ENCODE measurements around the gene TFF2. TPM values are rescaled to one million over a fixed set of nuclear protein-coding genes. Genes with fewer than 3 reads are reported as not detected.

The TFF2 gene
- total RNA-seq, 2 experiments from 2014 or later: not detected

DNA sequence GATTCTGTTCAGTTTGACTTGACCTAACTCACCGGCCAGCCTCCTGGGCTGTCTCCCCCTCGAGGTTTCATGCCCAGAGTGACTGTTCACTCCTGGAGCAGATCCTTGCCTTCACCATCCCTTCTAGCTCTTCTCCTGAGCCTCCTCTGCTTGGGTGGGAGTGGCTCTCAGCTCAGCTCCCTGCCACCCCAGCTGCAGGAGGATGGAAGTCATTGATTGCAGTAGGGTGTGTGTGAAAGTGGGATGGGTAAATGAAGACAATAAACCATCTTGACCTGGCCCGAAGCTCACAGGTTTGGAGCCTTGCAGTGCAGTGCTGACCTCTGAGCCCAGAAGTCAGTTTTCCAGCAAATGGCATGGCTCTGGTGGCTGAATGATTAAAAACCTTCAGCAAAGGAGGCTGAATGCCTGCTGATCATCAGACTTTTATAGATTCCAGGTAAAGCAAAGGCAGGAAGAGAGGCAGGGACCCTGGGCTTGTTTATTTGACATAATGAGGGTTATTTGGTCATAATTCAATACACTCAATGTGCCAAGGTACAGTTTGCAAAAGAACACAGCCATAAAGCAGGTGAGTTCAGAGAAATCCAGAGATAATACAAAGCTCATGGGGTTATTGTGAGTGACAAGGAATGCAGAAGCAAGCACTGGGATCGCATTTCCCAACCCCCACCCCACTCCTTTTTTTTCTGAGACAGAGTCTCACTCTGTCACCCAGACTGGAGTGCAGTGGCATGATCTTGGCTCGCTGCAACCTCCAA lies 18.1 kb downstream of the TFF2 start:
- Mint-ChIP-seq H3K4me1 (peaks cover 4% of the 10 kb centered on the region), H3K27me3 (peaks cover 40% of the 10 kb centered on the region), H3K9me3 (ENCODE audit: low read depth) (peaks cover 7% of the 10 kb centered on the region), H3K36me3 (peaks cover 10% of the 10 kb centered on the region), H3K27ac (no peak overlapping the region), H3K4me3 (no peak overlapping the region)
- ATAC-seq: no peak
- DNase-seq: peak; percentile 25
- CTCF ChIA-PET: no interaction called here

DNA sequence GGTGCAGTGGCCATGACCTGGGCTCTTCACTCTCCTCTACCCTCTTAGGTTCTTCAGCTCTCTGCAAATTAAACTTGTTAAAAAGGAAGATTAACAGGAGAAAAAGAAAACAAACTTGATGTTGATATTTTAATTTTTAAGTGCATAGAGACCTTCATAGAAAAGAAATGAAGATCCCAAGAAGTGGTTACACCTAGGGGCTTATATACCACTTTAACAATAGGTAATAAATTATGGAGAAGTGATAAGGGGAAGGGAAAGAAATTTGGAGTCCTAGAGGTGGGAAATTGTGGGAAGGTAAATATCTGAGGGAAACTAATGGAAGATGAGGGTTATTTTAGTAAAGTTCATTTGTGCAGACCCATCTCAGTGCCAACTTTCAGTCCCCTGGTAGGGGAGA lies 19.1 kb downstream of the TFF2 start:
- no peak for ATAC-seq
- Mint-ChIP-seq H3K27ac (no peak overlapping the region), H3K4me1 (peaks cover 1% of the 10 kb centered on the region), H3K9me3 (ENCODE audit: low read depth) (peaks cover 7% of the 10 kb centered on the region), H3K27me3 (peaks cover 39% of the 10 kb centered on the region), H3K36me3 (peaks cover 10% of the 10 kb centered on the region), H3K4me3 (no peak overlapping the region)
- no peak for DNase-seq
- CTCF ChIA-PET: no interaction called here

DNA sequence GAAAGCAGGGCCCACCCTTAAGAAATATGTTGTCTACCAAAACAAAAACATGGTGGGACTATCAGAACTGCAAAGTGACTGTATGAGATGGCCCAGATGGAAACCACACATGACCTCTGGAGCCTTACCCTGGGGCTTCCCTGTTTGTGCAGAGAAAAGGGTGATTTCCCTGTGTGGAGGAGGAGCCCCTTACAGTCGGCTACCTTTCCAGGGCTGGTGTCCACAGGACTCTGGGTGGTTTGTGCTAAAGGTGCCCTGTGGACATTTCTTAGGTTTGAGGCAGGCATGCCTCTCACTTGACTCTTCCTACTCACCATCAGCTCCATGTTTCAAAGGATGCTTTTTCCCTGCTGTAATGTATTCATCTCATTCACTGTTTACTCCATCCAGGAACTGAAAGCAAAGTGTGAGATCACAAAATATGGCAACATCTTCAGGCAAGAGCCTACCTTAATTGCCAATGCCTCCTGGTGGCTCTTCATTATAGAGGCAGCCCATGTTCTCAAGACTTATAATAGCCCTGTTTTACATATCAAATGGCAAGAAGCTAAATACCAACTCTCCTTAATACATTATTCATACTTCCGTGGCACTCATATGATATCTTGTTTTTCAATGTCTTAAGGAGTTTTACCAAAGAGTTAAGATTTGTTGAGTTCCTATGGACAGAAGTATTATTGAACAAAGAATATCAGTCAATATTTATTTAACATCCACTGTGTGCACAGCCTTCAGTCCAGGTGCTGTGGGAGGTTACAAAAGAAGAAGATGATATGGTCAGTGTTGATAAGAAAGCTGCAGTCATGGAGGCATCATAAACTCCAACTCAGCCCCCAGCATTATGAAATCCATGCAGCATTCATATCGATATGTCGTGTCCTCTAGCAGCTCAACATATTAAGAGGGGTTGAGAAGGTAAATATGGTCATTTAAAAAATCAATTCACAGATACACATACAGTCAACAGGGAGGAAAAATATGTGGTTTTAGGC lies 20.1 kb downstream of the TFF2 start:
- peaks cover 7% of the 10 kb centered on the region for H3K9me3 Mint-ChIP-seq (ENCODE audit: low read depth)
- CTCF ChIA-PET: no interaction called here
- H3K36me3 Mint-ChIP-seq: peaks cover 10% of the 10 kb centered on the region
- H3K27me3 Mint-ChIP-seq: peaks cover 36% of the 10 kb centered on the region
- H3K27ac Mint-ChIP-seq: no peak overlapping the region
- DNase-seq (peak; percentile 26), ATAC-seq (no peak)
- H3K4me3 Mint-ChIP-seq: no peak overlapping the region
- H3K4me1 Mint-ChIP-seq: peaks cover 1% of the 10 kb centered on the region

DNA sequence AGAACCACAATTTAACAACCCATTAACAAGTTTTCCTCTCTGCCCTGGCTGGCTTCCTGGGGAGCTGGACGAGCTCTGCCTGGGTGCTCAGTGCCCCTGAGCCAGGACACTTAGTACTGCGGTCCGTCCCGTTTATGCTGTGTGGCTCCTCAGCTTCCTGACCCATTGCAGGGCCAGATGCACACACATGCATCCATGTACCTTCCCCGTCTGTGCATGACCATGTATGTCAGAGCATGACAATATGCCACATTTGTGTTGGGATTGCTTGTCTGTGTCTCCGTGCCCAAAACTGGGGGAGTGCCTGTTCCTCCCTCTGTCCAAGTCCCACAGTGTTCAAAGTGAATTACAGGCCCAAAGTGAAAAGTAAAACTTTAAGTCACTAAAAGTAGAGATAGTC lies 25.9 kb downstream of the TFF2 start:
- Mint-ChIP-seq H3K27me3 (peaks cover 32% of the 10 kb centered on the region), H3K36me3 (no peaks in the 10 kb centered on the region), H3K4me3 (no peak overlapping the region), H3K27ac (no peak overlapping the region), H3K9me3 (ENCODE audit: low read depth) (no peaks in the 10 kb centered on the region), H3K4me1 (peaks cover 3% of the 10 kb centered on the region)
- ATAC-seq: no peak
- CTCF ChIA-PET: interaction anchor here (1.0 kb wide), 1 partner anchor 57 kb away, joined by 3 read pairs; no protein-coding TSS in a partner anchor
- DNase-seq: no peak

DNA sequence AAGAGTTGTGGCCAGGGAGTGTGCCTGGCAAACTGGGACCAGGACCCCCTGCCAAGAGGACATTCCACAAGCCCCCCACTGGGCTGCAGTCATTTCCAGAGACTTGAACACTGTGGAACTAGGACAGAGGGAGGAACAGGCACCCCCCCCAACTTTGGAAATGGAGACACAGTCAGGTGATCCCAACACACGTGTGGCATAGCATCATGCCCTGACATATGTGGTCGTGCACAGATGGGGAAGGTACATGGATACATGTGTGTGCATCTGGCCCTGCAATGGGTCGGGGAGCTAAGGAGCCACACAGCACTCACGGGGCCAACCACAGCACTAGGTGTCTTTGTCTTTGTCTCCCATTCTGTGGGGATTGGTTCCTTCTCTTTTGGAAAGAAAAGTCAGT lies 28.9 kb downstream of the TFF2 start:
- DNase-seq: peak; percentile 38
- no peak overlapping the region for H3K4me3 Mint-ChIP-seq
- no peaks in the 10 kb centered on the region for H3K36me3 Mint-ChIP-seq
- no peak for ATAC-seq
- no peak overlapping the region for H3K27ac Mint-ChIP-seq
- CTCF ChIA-PET: interaction anchor here (1.5 to 1.6 kb wide), 2 partner anchors 12 to 63 kb away, joined by 3 to 5 read pairs; no protein-coding TSS in a partner anchor
- no peaks in the 10 kb centered on the region for H3K9me3 Mint-ChIP-seq (ENCODE audit: low read depth)
- H3K27me3 Mint-ChIP-seq: peaks cover 30% of the 10 kb centered on the region
- peaks cover 14% of the 10 kb centered on the region for H3K4me1 Mint-ChIP-seq

DNA sequence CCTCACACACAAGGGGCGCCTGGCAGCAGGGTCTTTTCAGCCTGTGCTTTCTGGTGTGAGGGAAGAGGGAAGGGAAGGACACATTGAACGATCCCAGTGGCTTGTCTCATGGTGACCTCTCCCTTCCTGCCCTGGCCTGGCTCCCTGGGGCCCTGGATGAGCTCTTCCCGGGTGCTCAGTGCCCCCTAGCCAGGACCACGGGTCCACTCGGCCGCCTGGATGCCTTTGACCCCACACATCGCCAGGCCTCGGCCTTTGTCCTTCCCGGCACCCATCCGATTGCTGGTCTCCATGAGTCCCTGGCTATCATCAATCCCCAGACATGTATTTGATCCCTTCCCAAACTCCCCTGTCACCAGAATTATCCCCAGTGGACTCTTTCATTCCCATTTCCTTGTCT lies 29.6 kb downstream of the TFF2 start:
- ATAC-seq (no peak), DNase-seq (peak; percentile 25)
- Mint-ChIP-seq H3K9me3 (ENCODE audit: low read depth) (no peaks in the 10 kb centered on the region), H3K27ac (no peak overlapping the region), H3K4me3 (no peak overlapping the region), H3K4me1 (peaks cover 14% of the 10 kb centered on the region), H3K27me3 (peaks cover 27% of the 10 kb centered on the region), H3K36me3 (no peaks in the 10 kb centered on the region)
- CTCF ChIA-PET: interaction anchor here (1.6 to 3.4 kb wide), 2 partner anchors 11 to 63 kb away, joined by 3 to 21 read pairs; no protein-coding TSS in a partner anchor

DNA sequence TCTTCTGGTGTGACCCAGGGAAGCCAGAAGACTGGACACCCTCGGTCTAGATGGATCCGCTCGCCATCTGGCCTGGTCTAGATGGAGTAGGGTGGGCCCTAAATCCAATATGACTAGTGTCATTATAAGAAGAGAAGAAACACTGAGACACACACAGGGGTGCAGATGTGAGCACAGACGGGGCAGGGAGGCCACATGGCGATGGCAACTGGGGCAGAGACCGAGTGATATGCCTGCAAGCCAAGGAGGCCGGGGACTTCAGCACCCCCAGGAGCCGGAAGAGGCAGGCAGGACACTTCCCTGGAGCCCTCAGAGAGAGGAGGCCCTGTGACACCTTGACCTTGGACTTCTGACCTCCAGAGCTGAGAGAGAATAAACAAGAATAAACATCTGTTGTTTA lies 30.0 kb downstream of the TFF2 start:
- CTCF ChIA-PET: interaction anchor here (1.6 to 3.4 kb wide), 2 partner anchors 10 to 62 kb away, joined by 3 to 21 read pairs; no protein-coding TSS in a partner anchor
- no peak overlapping the region for H3K4me3 Mint-ChIP-seq

DNA sequence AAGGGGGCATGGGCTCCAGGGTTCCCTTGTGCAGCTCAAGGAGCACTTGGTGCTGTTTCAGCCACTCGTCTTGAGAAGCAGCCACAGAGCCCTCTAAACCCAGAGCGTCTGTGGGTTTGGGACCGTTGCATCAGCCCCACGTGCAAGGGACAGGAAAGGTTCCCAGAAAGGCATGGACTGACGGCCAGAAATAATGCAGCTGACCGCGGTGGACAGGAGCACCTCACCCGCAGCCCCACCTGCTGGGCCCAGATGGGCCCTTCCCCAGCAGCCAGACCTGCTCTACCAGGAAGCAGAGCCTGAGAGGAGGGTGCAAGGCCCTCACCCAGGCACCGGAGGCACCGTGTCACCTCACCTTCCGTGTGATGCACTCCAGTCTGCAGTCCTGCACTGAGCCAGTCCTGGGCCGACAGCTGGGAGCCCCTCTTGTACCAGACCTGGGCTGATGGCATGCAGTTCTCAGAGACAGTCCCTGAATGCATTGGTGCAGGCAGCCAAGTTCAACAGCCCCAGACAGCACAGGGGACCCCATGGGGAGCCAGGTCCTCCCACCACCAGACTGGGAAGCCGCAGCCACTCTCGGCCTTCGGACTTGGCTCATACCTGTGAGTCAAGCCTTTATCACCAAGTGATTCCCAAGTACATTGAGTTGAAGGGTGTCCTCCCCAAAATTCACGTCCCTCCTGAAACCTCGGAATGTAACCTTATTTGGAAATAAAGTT lies 30.8 kb downstream of the TFF2 start:
- Mint-ChIP-seq H3K4me1 (peaks cover 14% of the 10 kb centered on the region), H3K27ac (no peak overlapping the region), H3K4me3 (no peak overlapping the region), H3K9me3 (ENCODE audit: low read depth) (no peaks in the 10 kb centered on the region), H3K27me3 (peaks cover 22% of the 10 kb centered on the region), H3K36me3 (no peaks in the 10 kb centered on the region)
- DNase-seq (peak; percentile 40), ATAC-seq (peak; percentile 27)
- CTCF ChIA-PET: interaction anchor here (0.5 to 3.4 kb wide), 5 partner anchors 10 to 208 kb away, joined by 3 to 21 read pairs (median 3); no protein-coding TSS in a partner anchor

More for the DNA sequence above, 30.0 kb downstream of the TFF2 start:
- peaks cover 14% of the 10 kb centered on the region for H3K4me1 Mint-ChIP-seq
- no peaks in the 10 kb centered on the region for H3K9me3 Mint-ChIP-seq (ENCODE audit: low read depth)
- H3K27ac Mint-ChIP-seq: no peak overlapping the region
- peak; percentile 26 for DNase-seq
- H3K36me3 Mint-ChIP-seq: no peaks in the 10 kb centered on the region
- ATAC-seq: no peak
- peaks cover 27% of the 10 kb centered on the region for H3K27me3 Mint-ChIP-seq

DNA sequence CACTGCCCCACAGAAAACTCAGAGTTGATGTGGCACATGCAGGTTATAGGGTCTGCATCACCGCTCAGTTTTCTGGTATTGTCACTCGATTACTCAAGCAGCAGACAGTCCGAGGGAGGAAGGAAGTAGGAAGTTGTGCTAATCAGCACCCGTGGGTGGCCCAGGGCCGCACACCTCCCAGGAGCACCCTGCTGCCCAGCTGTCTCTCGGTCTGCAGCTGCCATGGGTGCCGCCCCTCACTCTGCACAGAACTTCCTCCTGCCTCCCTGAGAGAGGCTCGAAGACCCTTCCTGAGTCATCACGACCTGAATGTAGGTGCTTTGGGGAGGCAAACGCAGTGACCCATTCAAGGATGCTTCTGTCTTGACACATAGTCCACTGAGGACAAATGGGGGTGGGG lies 31.4 kb downstream of the TFF2 start:
- no peak for DNase-seq
- Mint-ChIP-seq H3K4me3 (no peak overlapping the region), H3K4me1 (peaks cover 14% of the 10 kb centered on the region), H3K27ac (peak overlapping the region; percentile 48), H3K27me3 (peaks cover 18% of the 10 kb centered on the region), H3K9me3 (ENCODE audit: low read depth) (no peaks in the 10 kb centered on the region), H3K36me3 (no peaks in the 10 kb centered on the region)
- peak; percentile 68 for ATAC-seq
- CTCF ChIA-PET: interaction anchor here (1.2 to 3.4 kb wide), 3 partner anchors 9 to 62 kb away, joined by 3 to 21 read pairs (median 5); no protein-coding TSS in a partner anchor

DNA sequence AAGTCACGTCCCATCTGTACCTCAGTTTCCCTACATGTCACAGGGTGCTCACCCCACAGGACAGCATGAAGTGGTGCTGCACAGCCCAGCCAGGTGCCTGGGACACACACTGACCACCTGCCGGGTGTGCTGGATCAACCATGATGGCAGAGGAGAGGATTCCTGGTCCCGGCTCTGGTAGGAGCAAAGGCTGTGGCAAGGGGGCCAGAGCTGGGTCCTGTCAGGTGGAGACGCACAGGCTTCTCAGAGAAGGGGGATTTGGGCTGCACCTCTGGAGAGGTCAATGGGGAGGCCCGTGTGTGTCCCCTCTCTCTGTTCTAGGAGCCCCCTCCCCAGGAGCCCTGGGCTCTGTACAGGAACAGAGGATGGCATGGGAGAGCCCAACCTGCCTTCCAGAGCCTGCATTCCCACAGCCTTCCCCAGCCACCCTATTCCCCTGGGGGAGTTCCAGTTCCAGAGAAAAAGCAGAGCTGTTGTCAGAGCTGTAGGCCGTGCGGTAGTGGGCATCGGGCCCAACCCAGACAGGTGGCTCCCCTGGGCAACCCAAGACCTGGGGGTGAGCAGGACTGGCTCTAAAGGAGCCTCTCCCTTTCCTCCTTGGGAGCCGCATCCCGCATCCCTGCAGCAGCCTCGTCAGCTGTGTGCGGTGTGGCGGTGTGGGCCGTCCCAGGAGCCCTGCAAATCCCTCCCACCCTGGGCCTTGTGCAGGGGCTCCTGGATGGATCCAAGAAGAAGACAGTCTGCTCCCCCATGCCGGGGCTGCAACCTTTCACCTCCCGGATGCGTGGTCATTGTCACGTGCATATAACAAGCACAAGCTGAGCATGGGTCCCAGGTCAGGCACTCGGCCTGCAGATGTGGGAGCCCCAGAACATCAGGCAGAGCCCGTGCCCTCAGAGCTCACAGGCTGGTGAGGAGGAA lies 32.7 kb downstream of the TFF2 start:
- H3K4me3 Mint-ChIP-seq: no peak overlapping the region
- no peaks in the 10 kb centered on the region for H3K9me3 Mint-ChIP-seq (ENCODE audit: low read depth)
- ATAC-seq (no peak), DNase-seq (peak; percentile 36)
- CTCF ChIA-PET: interaction anchor here (0.5 to 3.4 kb wide), 3 partner anchors 8 to 43 kb away, joined by 3 to 21 read pairs (median 3); no protein-coding TSS in a partner anchor
- H3K27ac Mint-ChIP-seq: no peak overlapping the region
- H3K36me3 Mint-ChIP-seq: no peaks in the 10 kb centered on the region
- peaks cover 7% of the 10 kb centered on the region for H3K27me3 Mint-ChIP-seq
- H3K4me1 Mint-ChIP-seq: peaks cover 20% of the 10 kb centered on the region

DNA sequence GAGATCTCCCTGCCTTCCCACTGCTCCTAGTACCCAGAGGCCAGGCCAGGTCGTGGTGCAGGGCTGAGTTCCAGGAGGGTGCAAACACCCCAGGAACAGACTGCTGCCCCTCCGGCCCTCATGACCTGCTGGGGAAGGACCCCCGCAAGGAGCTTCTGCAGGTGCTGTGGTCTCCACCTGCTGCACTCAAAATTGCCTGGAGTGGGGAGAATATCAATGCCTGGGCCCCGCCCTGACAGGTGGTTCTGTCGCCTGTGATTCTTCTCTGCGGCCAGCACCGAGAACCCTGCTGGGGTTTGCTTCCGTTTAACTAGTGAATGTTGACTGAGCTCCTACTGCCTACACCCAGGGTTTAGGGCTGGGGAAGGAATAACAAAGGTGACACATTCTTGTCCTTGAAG lies 33.5 kb downstream of the TFF2 start:
- H3K9me3 Mint-ChIP-seq (ENCODE audit: low read depth): no peaks in the 10 kb centered on the region
- DNase-seq (peak; percentile 14), ATAC-seq (no peak)
- no peak overlapping the region for H3K27ac Mint-ChIP-seq
- H3K36me3 Mint-ChIP-seq: no peaks in the 10 kb centered on the region
- CTCF ChIA-PET: no interaction called here
- peaks cover 3% of the 10 kb centered on the region for H3K27me3 Mint-ChIP-seq
- H3K4me3 Mint-ChIP-seq: no peak overlapping the region
- H3K4me1 Mint-ChIP-seq: peaks cover 20% of the 10 kb centered on the region

DNA sequence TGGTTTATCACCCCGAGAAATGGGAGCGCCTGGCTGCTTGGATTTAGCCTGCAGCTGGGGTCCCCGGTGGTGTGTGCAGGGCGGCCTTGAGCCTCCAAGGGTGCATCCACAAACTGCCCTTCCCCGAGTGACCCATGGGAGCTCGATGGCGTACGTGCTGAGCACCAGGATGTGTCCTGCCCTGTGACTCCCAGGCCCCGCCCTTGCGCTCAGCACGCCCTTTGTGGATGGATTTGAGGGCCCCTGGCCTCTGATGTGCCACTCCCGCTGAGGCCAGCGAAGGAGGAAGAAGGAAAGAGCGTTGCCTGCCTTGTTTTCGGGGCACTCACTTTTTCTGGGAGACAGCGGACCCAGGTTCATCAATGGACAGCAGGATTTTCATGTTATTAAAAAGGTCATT lies 33.9 kb downstream of the TFF2 start:
- no peak for ATAC-seq

More for the DNA sequence above, 33.9 kb downstream of the TFF2 start:
- Mint-ChIP-seq H3K4me3 (no peak overlapping the region), H3K27me3 (no peaks in the 10 kb centered on the region), H3K4me1 (peaks cover 20% of the 10 kb centered on the region), H3K36me3 (no peaks in the 10 kb centered on the region), H3K27ac (no peak overlapping the region), H3K9me3 (ENCODE audit: low read depth) (no peaks in the 10 kb centered on the region)
- CTCF ChIA-PET: no interaction called here
- DNase-seq: peak; percentile 31

Measured in activated CD8-positive, alpha-beta memory T cell treated with anti-CD3 and anti-CD28 coated beads, Interleukin-2, amount 10 ng/mL, durations not matched to agents 7 days and 5 days (primary cell).